ENCODE measurements around the gene BMP5.

GRCh38 chr6:55827818-55828522, 47.4 kb downstream of the BMP5 start:
- TF ChIP-seq EZH2 (IDR thresholded peaks at IDR 0.05) (no peak), POLR2AphosphoS5 (IDR thresholded peaks at IDR 0.05; ENCODE audit: borderline replicate concordance, low read depth, low read length) (no peak), FOXP2 (optimal IDR thresholded peaks at IDR 0.05; ENCODE audit: control extremely low read depth, extremely low read length, insufficient read depth) (no peak)
